CD4-positive, alpha-beta T cell treated with Interleukin-17A for 4 hours (primary cell): ENCODE results near the gene ADGRG3.

Experiments used
- DNase-seq: peaks from one replicate; pipeline ENCODE4 v3.0.0-alpha.2; 2020; ENCODE audit warnings: mixed read lengths

Gene ADGRG3

GRCh38 chr16:57630931-57631845 lies 36.9 kb upstream of the ADGRG3 start:
- DNase-seq = no peak

GRCh38 chr16:57632568-57632967 lies 35.5 kb upstream of the ADGRG3 start:
- no peak for DNase-seq

- DNase-seq = no peak
Measured at GRCh38 chr16:57633383-57634064, 34.6 kb upstream of the ADGRG3 start.

DNA sequence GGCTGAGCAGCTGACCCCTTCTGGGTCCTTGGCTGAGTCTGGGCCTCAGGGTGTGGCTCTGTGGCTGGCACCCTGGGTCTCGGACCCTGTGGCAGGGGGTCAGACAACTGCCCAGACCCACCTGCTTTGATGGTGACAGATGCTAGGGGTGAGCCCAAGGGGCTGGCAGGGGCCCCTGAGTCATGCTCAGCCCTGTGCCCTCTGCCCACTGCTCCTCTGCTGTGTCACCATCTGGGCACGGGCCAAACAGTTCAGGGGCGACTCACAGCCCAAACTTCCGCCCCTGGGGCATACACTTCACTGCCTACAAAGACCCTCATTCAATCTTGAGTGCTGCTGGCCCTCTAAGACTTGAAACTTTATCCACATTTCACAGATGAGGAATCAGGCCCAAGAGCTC lies 33.9 kb upstream of the ADGRG3 start:
- DNase-seq = no peak

- no peak for DNase-seq
Measured at GRCh38 chr16:57635266-57636097, 32.6 kb upstream of the ADGRG3 start.

DNA sequence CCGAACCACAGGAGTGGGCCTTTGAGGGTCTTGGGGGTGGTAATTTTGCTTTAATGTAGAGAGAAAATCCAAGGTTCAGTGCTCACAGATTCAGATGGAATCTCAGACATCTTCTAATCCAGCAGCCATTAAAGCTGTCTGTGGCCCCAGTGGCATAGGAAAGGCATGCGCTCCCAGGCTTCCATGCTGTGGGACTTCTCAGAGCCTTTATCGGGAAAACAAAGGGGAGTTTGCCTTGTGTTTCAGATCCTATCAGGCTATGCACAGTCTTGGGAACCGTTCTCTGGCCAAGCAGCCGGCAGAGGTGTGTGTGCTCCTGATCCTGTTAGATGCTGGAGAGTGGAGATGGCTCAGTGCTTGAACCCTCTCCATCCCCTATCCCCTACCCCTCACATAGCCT lies 31.9 kb upstream of the ADGRG3 start:
- no peak for DNase-seq

DNA sequence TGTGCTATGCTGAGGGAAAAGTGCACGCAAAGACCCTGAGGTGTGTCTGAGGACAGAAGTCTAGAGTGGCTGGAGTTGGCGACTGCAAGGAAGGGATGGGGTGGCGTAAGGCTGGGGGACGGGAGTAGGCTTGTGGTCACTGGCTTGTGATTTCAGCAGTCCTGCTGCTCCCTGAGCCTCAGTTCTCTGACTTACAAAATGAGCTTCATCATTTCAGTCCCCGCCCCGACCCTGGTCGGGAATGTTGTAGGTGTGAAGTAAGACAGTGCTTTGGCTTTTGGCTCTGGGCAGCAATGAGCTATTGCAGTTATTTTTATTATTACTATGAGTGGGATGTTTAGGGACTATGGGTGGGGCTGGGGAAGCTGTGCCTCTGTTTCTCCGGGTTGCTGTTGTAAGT lies 31.1 kb upstream of the ADGRG3 start:
- no peak for DNase-seq

DNA sequence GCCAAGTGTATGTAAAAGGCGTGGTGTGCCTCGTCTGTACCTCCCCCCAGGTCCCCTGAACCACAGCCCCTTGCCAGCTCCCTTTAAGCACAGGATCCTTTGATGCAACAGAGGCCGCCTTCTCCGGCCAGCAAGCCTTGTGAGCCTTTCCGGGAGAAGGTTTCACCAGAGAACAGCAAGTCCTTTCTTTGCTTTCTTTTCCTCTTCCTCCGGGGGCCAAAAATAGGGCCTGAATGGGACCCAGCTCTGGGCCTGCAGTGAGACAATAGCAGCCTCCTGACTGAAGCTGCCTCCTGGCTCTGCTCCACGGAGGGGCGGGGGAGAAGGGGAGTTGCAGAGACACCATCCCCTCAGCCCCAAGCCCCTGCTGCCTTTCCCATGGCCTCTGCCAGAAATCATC lies 30.7 kb upstream of the ADGRG3 start:
- DNase-seq = no peak

- DNase-seq = no peak
Measured at GRCh38 chr16:57637965-57638364, 30.1 kb upstream of the ADGRG3 start.

DNA sequence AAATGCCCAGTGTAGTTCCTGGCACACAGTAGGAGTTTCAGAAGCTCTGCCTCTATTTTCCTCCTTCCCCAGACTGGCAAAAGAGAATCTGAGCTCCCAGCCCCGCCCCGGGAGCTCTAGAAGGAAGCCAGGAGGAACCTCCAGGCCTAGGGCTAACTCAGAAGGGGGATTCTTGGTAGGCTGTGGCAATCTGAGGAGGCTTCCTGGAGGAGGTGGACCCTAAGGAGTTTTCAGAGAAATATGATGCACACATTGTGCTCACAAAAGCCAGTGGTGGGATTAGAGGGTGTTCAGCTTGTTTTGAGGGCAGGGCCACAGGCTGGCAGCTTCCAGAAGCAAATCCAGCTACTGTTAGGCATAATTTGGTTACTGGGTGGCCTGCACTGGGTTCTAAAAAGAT lies 29.7 kb upstream of the ADGRG3 start:
- DNase-seq = no peak

DNA sequence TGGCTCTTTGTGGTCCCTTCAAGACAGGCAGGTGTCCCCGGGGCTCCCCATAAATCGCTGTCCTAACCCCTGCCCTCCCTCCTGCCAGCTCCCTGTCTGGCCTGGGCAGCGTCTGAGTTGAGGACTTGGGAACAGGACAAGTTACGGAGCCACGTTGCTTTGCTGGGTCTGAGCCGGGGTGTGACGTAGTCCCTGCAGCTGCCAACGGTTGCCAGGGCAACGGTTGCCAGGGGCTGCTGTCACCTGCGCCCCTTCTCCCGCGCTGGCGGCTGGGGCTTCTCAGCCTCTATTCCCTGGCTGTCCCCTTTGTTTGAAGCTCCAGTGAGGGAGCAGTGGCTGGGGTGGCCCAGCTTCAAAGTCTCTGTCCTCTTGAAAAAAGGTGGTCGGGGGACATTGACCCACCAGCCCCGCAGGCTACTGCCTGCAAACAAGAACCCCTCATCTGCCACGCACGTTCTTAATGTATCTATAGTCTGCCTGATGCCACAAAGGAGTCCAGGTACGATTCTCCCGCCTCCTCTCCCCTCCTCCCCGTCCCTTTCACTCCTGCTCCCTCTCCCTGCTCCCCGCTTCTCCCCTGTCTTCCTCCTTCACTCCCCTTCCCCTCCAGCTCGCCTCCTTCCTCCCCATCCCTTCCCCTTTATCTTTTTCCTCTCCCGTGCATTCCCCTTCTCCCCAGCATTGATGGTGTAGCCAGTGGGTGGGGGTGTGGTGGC lies 28.8 kb upstream of the ADGRG3 start:
- peak; percentile 9 for DNase-seq

DNA sequence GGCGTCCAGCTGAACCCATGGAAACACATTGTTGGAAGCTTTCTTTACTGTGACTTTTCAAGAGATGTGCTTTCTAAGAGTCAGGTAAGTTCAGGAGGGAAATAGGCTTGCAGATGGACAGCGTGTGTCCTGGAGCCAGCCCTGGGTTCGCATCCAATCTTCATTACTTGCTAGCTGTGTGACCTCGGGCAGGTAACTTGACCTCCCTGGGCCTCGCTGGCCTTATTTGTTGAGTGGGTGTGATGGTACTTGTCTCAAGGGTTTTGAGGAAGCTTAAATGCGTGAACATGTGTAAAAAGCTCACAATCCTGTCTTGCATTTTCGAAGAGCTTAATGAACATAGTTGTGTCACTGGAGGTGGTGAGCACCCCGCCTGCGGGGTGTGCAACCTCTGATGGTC lies 27.9 kb upstream of the ADGRG3 start:
- DNase-seq = no peak

GRCh38 chr16:57640612-57641011 lies 27.5 kb upstream of the ADGRG3 start:
- no peak for DNase-seq

- DNase-seq = no peak
Measured at GRCh38 chr16:57642160-57643135, 25.7 kb upstream of the ADGRG3 start.

DNA sequence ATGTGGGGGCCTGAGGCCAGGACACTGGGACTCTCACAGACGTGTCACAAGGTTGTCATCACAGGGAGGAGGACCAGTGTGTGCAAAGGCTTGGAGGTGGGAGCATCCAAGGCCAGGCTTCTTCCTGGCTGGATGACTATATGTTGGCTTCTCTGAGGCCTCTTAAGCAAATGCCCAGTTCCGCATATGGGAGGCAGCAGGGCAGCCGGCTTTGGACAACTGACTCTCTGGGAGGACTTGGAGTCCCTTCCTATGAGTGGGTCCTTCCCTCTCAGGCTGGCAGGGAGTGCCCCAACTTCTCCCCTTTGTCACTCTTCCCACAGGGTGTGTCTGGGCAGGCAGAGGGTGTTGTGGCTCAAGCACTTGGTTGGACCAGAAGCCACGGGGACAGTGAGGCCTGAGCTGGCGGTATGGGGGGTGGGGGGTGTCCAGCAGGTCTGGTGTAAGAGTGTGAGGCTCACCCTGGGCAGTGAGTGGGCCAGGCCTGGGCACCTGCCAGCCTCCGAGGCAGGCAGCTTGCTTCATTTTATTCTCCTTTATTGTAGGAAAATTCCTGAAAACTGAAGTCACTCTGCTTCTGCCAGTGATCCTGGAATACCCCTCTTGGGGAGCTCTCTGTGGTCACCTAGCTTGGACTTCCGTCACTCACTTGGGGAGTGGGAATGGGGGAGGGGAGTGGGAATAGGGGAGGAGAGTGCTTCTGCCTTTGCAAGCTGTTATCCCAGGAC lies 24.8 kb upstream of the ADGRG3 start:
- no peak for DNase-seq

GRCh38 chr16:57643910-57644309 lies 24.2 kb upstream of the ADGRG3 start:
- no peak for DNase-seq

DNA sequence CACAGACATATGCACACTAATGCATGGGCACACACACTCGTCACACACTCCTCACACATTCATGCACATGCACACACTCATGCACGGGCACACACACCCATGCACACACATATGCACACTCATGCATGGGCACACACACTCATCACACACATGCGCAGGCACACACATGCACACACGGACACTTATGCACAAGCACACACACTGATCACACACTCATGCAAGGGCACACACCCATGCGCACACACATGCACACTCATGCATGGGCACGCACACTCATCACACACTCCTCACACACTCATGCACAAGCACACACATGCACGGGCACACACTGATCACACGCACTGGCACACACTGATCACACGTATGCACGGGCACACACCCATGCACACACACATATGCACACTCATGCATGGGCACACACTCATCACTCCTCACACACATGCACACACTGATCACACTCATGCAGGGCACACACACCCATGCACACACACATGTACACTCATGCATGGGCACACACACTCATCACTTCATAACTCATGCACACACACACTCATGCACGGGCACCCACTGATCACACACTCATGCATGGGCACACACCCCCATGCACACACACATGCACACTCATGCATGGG lies 23.6 kb upstream of the ADGRG3 start:
- no peak for DNase-seq

DNA sequence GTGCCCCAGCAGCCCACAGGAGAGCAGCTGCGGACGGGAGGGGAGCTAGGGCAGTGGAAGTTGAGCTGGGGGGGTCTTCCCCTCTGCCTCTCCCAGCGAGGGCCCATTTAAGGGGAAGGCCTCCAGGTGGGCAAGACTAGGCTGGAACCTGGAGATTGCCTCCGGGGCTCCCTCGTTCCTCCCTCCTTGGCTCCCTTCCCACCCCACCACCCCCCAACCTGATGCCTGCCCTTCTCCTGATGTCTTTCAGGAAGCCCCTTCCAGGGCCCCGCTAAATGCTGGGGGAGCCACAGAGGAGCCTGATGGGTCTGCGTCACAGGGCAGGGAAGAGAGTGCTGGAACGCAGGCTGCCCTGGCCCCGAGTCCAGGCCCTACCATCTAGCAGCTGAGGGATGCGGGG lies 22.9 kb upstream of the ADGRG3 start:
- no peak for DNase-seq

DNA sequence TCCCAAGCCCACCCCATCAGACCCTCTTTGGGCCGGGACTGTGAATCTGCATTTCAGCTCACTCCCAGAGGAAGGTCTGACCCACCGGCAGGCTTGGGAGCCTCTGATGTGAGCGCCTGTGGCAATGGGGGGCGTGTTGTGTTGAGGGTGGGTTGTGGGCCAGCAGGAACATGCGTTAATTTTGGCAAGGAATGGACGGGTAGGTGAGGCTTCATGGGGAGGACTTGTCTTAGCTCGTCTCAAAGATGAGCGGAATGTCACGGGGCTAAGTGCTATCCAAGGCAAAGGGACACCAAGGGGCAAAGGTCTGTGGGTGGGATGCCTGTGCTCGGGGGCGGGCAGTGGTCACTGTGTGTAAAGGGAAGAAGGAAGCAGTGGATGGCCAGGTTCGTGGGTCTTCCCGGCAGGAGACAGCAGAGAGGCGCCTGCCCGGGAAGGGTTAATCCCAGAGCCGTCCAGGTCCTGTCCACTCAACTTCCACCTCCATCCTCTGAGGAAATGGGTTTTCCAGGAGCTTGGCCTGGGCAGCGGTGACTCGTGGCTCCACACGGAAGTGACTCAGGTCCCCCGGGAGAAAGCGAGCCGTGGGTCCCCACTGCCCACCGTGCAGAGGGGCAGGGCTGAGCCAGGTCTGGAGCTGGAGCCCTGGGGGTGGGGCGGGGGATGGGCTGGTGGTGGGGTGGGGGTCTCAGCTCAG lies 22.3 kb upstream of the ADGRG3 start:
- DNase-seq = no peak
